Measurements from ENCODE around the gene RAB10. TPM values are rescaled to one million over a fixed set of nuclear protein-coding genes. Genes with fewer than 3 reads are reported as not detected.

The RAB10 gene
- total RNA-seq, 2 experiments from 2014 or later, result 13.5 to 13.8 TPM

GRCh38 chr2:26185954-26186770 is 152.3 kb downstream of the RAB10 start:
- Histone ChIP-seq H3K9me3 (ENCODE audit: control insufficient read depth in 1 of 2, insufficient read depth in 1 of 2, low read length in 2 of 2) (no peaks in the 10 kb centered on the region), H3K27ac (ENCODE audit: low read depth in 1 of 2, low read length in 2 of 2) (no peak overlapping the region), H3K36me3 (ENCODE audit: insufficient read depth, low read length) (peaks cover 12% of the 10 kb centered on the region), H3K4me1 (ENCODE audit: insufficient read depth, low read length) (peaks cover 26% of the 10 kb centered on the region), H3K4me3 (ENCODE audit: low read length) (no peak overlapping the region), H3K27me3 (ENCODE audit: control insufficient read depth in 1 of 2, insufficient read depth in 2 of 2, low read length in 2 of 2) (no peaks in the 10 kb centered on the region)
- Mint-ChIP-seq H3K4me1 (ENCODE audit: low read depth) (peaks cover 21% of the 10 kb centered on the region), H3K27me3 (peaks cover 2% of the 10 kb centered on the region), H3K27ac (peak overlapping the region; percentile 71), H3K36me3 (ENCODE audit: low read depth) (peaks cover 15% of the 10 kb centered on the region), H3K4me3 (peak overlapping the region; percentile 89), H3K9me3 (no peaks in the 10 kb centered on the region)
- ATAC-seq (ENCODE audit: poor library complexity) (no peak), DNase-seq (peak in 1 of 14 experiments; percentile 29)
- ChIA-PET POLR2A (interaction anchor here (0.6 to 2.6 kb wide), 7 partner anchors 21 to 334 kb away, joined by 3 to 30 read pairs (median 16); partner anchors contain the start of genes ASXL2, HADHA, HADHB and RAB10), CTCF (no interaction called here)
- TF ChIP-seq CTCF (IDR thresholded peaks at IDR 0.05), result no peak
- intact Hi-C loops (cut with DNase I, micrococcal nuclease), result loop anchor here in 1 of 2 experiments (5.0 to 10.0 kb wide), 4 partner anchors 56 to 1709 kb away; partner anchors contain the start of genes BABAM2, DTNB, HADHA and HADHB

Other genes starting within 250 kb of the RAB10 start
- 10 to 100 TPM; 15.1 to 17.2 TPM for gene ASXL2, start 155.6 kb upstream of the RAB10 start, total RNA-seq
- gene KIF3C, start 51.6 kb upstream of the RAB10 start, total RNA-seq, result 1 to 10 TPM; 1.8 to 3.4 TPM
- gene GAREM2, start 139.0 kb downstream of the RAB10 start, total RNA-seq, result 1 to 10 TPM; 4.3 to 7.3 TPM
- gene HADHA, start 210.5 kb downstream of the RAB10 start, total RNA-seq, result 10 to 100 TPM; 72.4 to 73.7 TPM
- 10 to 100 TPM; 25.2 to 30.3 TPM for gene HADHB, start 210.9 kb downstream of the RAB10 start, total RNA-seq